ENCODE data around the gene HORMAD2.

- TF ChIP-seq CTCF (IDR thresholded peaks at IDR 0.05; ENCODE audit: extremely low read depth in 1 of 2, insufficient read depth in 1 of 2, low read depth in 1 of 2, low read length in 2 of 2) (no peak), EZH2 (IDR thresholded peaks at IDR 0.05; ENCODE audit: borderline replicate concordance, low read depth, low read length, severe bottlenecking) (no peak), POLR2AphosphoS5 (IDR thresholded peaks at IDR 0.05; ENCODE audit: insufficient read depth, low read depth, low read length) (no peak), POLR2A (IDR thresholded peaks at IDR 0.05; ENCODE audit: low read depth, low read length) (no peak), MAX (IDR thresholded peaks at IDR 0.05; ENCODE audit: insufficient read depth, insufficient read length) (no peak), JUN (IDR thresholded peaks at IDR 0.05; ENCODE audit: borderline replicate concordance, insufficient read depth, insufficient read length, low read depth) (no peak), MYC (IDR thresholded peaks at IDR 0.05; ENCODE audit: low read depth, low read length) (no peak), GATA2 (IDR thresholded peaks at IDR 0.05; ENCODE audit: insufficient read depth, insufficient read length, low read depth, low read length) (no peak), FOS (IDR thresholded peaks at IDR 0.05; ENCODE audit: borderline replicate concordance, insufficient read depth, low read length) (no peak)
These were observed 35.4 kb downstream of the HORMAD2 start for GRCh38 chr22:30115705-30116104.

All from endothelial cell of umbilical vein (primary cell).